NCI-H187 (cell line): ENCODE data around the gene SGCA.

Experiments
- DNase-seq, 2 experiments: peaks; one replicate each; lab custom pipeline; 2025; lab: John Stamatoyannopoulos, UW

SGCA gene

DNA sequence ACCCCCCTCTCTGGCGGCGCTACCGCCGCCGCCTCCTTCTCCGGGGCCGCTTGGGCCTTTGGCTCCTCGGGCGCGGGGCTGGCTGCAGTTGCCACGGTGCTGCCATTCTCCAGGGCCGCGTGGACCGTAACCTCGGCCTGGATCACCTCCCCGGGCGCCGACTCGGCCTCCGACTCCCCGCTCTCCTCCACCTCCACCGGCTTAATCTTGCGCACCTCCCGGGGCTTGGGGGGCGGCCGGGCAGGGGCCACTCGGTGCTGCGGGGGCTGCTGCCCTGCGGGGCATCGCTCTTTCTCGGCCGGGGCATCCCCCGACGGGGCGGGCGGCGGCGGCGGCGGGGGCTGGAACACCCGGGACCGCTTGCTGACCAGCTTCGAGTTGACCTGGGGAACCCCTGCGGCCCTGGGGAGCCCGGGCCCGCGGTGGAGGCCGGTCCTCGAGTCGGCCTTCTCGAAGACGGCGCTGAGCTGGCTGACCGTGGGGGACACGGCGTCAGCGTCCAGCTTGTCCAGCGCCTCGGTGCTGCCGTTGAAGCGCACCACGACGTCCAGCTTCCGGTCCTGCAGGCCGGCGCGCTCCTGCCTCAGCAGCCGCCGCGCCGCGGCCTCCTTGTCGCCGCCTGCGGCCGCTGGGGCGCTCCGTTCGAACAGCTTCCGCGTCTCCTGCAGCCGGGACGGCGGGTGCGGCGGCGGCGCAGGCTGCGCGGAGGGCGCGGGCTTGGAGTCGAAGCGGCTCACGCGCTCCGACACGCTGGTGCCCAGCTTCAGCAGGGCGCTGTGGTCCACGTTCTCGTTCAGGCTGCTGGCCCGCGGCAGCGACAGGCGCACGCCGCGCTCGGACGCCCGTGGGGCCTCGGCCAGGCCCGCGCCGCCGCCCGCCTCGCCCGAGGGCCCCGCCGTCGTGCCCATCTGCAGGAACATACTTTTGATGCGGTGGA is 16.1 kb upstream of the SGCA start:
- DNase-seq = no peak

DNA sequence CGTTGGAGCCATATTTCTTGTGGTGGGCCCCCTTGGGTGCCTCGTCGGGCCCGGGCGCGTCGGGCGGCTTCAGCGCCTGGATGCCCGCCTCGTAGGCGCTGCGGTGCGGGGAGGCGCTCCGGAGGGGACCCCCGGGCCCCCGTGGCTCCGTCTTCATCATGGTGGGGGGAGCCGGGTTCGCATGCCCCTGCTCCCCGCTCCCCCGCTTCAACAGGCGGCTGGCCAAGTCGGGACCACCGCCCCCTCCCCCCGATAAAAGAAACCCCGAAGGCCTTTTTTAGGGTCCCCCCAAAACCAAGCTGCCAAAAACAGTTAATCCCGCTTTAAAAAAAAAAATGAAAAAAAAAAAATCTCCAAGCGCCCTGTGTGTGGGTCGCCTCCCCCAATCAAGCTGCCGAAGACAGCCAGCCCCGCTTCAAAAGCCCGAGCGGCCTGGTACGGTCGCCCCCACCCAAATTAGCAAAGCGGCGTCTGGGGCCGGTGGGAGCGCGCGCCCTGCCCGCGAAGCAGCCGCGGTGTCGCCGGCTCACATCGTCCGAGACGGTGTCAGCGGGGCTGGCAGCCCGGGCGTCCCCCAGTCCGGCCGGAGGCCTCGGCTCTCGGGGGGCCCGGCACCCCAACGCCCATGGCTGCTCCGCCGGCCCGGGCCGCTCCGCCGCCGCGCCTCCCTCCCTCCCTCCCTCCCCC is 15.3 kb upstream of the SGCA start, which contains the start of gene PPP1R9B:
Gene PPP1R9B, minus strand, starts transcription at position 324 of the 687 bp plus-strand sequence. Its CDS starts 164 bp downstream, at position 160.
- DNase-seq = no peak

DNA sequence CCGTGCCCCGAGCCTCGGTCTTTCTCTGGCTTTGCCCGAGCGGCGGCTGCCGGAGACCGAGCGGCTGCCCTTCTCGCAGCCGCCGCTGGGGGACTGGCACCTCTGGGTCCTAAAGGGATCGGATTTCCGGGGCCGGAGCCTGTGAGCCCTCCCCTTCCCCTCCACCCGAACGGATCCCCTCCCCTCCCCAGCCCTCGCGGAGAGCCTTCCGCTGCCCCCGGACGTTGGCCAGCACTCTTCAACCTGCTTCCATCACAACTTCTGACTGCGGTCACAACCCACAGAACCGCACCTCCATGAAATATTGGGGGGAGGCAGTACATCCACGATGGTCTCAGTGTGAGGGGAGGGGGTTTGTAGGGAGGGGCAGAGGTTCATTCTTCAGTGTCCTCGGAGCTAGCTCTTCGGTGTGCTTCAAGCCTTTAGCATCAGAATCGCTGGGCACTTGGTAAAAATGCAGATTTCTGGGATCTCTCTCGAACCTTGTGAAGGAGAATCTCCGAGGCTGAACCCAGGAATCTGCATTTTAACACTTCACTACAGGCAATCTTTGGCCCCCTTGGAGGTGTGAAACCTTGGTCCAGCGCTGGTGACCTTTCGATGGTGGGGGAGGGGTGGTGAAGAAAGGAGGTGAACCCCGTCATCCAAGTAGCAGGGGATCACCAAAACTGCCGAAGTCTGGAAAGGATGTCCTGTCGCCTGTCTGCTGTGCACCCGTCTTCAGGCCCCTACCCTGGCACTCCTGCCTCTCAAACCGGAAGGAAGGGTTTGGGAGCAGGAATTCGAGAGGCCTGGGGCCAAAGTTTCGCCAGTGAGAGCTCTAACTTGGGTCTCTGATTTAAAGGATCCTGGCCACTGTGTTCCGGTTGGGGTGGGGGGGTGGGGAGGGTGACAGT is 14.5 kb upstream of the SGCA start:
- DNase-seq = peak; percentile 66 to 82

DNA sequence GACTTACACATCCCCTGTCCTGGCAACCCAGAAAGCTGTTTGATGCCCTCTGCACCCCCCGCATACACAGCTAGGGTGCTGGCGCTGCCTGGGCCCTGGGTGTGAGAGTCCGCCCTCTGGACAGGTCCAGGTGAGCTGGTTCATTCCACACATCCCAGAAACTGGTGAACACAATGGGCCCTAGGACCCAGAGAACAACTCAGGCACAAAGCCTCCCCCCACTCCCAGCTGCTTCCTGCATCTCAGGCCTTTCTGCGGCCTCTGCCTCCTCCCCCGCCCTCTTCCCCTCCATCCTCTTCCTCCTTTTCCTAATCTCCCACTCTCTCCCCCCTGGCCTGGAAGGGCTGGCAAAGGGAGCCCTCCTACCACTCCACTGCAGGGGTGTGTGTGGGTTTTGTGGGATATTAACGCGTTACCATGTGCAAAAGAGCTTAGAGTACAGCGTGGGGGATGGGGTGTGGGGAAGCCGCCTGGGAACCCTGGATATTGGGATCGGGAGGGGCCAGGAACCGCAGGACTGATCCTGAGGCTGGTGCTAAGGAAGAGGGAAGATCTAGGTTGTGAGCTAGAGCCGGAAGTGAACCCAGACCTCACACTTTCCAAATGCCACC is 13.8 kb upstream of the SGCA start:
- peak; percentile 58 to 70 for DNase-seq

DNA sequence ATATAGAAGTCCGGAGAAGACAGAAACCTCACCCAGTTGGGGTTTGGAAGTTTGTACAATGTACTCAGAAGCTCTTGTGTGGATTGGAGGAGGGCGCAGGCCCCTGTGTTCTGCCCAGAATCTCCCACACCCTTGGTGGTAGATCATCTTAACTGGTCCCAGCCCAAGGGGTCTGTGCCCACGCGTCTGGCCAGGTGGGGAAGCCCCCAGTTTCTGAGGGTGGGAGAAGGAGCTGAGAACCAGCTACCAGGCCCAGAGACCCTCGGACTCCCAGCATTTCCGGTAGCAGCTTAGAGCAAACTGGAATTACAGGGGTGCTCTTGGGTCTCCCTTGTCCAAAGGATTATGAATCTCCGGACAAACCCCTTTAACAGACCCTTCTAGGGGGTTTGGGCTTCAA is 13.1 kb upstream of the SGCA start:
- DNase-seq = no peak

DNA sequence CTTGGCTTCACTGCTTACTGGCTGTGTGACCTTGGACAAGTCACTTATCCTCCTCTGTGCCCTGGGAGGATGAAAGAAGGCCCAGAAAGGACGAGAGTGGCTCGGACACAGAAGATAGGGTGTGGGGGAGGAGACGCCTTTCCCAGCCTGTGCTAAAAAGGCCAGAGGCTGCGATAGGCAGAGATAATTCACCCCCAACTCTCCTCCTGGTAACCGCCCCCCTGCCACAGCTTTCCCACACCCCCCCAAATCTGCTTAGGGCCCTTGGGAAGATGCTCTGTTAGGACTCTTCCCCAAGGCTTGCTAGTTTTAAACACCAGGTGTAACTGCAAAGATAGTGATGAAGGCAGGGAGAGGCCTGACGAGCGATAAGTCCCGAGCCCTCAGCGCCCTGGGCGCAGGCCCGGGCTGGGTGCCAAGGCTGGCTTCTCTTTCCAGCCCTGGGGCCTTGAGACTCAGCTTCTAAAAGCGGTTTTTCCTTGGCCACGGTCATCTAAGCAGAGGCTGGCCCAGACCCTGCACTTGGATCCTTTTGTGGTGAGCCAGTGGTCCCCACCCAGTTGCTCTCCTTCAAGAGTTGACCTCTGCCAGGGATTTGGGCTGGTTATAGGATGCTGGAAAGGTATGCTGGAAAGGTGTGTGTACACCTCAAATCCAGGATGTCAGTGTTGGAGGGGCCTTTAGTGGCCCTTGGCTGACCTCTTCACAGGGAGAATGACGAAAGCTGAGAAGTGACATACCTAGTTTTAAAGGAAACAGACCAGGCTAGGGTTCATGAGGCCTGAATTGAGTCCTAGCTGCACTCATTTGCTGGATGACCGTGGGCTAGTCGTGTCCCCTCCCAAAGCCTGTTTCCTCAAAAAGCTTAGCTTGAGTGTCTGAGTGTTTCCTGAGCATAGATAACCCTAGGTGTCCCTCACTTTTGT is 11.9 kb upstream of the SGCA start:
- DNase-seq = no peak

DNA sequence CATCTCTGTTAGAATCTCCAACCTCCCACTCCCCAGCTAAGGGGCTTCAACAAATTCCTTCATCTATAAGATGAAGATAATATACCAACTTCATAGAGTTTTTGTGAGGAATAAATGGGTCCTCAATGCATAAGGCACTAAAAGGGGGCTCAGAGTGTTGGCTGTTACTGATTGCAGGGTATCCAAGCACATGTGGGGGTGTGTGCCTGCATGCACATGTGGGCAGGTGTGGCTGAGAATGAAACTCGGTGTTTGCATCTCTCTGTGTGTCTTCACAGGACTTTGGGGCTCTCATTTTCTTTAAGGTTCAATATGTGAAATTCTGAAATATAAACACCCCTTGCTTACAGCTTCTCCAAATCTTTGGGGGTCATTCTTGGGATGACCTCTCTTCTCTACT is 11.2 kb upstream of the SGCA start:
- DNase-seq = no peak

DNA sequence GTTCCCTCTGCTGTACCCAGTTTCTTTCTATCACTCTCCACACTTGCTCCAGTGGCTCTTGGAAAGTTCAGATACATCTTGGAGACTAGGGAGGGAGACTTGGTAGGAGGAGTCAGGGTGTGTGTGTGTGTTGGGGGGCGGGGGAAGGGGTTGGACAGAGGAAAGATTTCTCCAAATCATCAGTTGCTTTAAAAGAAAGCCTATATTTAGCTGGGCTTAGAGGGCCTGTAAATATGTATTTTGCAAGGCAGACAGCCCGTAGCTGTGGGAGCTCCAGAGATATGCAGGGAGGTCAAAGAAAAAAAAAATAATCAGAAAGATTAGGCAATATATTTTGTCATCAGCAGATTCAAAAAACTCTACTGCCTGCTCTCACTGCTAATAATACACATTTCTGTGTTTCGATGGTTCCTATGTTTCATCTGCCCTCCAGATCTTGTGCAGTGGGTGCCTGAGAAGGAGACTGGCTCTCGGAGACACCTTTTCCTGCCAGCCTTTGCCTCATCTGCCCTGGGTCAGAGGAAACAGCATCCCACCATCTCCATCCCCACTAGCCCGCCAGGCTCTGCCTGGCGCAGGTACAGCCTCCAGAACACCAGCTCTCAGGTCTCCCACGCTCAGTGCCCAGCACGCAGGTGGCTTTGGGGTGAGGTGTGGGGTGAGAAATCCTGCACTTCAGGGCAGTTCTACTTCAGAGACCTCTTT is 10.5 kb upstream of the SGCA start:
- DNase-seq = no peak

DNA sequence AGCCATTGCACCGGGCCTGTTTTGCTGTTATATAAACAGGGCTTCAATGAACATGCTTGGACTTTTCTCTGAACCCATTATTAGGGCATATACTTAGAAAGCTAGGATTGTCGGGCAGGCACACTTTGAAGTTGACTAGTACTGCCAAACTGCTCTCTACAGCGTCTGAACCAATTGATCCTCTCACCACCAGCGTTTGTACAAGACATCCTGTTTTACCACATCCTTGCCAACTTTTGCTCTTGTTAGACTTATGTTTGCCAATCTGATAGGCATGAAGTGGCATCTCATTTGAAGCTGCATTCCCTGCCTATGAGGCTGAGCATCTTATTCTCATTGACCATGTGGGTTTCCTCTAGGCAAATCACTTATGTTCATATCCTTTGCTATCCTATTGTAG is 7.9 kb upstream of the SGCA start:
- DNase-seq = no peak

DNA sequence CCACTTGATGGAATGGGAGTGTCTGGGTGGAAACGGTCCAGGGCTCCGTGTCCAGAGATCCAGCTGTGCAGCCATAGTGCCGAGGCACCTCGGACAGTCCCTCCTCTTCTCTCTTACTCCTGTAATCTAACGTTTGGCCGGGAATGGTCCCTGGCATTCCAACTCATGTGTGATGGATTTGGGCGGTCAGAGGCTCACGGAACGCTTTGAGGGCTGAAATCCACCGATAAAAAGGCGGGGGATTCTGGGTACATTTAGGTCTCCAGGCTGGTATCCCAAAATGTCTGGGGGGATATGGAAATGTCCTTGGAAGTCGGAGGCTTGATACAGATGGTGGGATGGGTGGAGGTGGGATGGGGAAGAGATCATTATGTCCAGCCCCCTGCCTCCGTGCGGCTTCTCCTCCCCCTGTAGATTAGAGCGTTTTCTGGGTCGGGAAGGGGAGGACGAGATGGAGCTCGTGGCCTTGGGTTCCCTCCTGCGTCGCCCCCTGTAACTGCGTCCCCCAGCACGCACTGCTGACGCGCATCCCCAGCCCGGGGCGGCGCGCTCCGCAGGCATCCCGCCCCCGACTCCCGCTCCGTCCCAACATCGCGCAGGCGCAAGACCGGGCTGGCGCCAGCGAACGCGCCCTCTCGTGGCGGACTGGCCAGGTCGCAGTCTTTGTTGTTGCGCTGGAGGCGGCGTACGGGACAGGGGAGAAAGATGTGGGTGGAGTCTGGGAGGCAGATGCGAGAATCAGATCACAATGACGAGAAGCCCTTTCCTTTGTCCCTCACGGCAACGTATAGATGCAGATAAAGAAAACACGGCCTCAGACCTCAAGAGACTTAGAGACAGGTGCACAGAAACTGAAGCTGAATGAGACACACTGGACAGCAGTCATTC is 4.5 kb upstream of the SGCA start:
- DNase-seq = peak; percentile 68 to 78

DNA sequence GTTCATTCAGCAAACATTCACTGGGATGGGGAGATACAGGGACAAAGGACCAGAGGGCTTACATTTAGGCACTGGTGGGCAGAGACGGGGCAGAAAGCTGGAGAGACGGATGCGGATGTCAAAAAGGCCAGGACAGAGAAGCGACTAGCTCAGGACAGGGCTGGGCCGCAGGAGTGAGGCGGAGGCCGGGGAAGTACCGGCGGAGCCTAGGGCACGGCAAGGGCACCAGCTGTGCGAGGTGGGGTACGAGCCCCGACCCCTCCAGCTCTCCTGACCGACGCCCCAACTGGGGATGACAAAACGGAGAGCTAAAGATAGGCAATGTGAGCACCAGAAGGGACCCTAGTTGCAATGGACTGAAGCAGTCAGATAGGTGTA is 3.9 kb upstream of the SGCA start:
- DNase-seq = no peak

DNA sequence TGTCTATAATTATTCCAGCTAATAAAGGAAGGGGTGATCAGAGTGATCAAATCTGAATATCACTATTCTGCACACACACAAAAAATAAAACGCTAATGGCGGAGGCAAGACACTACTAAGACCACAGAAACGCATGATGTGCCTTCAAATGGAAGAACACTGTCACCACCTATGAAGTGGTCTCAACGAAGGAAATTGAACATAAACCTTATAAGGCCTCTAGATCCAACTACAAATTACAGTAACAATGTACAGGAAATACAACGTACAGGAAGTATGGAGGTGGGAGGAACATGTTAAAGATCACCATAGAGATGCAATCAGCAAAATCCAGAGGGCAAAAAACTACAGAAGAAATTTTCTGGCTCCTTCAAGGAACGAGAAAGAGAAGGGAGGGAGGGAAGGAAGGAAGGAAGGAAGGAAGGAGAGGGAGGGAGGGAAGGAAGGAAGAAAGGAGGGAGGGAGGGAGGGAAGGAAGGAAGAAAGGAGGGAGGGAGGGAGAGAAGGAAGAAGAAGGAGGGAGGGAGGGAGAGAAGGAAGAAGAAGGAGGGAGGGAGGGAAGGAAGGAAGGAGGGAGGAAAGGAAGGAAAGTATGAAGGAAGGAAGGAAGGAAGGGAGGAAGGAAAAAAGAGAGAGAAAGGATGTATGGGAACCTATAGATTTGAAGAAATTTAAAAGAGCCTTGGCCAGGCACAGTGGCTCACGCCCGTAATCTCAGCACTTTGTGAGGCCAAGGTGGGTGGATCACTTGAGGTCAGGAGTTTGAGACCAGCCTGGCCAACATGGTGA is 3.1 kb upstream of the SGCA start:
- no peak for DNase-seq

DNA sequence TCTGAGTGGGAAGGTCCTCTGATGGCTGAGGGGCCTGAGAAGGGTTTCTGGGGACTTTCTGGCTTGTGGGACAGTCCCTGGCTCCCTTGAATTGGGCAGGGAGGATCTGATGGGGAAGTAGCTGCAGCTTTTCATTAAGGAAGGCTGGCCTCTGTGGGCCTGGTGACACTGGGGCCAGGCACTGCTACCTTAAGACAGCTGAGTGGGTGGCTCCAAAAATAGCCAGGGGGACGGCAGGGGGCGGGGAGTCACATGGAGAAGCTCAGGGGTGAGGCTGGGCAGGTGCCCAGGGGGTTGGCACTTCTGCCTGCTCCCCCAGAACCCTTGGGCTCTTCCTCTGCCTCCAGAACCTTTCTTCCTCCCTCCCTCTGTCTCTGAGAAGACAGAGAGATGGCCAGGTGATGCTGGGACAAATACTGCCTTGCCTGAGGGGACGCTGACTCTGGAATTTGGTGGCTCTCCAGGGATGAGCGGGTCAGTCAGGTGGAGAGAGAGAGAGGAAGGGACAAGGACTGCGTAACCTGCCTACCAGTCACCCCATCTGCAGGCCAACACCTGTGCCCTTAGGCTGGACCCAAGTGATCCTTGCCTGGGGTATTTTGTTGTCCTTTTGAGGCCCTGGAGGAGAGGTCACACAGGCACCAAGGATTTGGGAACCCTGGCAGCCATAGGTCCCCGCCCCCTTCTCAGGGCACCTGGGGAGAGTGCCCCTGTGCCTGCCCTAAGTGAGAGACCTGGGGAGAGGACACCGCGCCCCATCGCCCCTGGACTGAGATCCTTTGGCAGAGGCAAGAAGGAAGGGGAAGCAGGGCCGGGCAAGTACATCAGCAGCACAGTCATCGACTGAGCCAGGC is 1.7 kb upstream of the SGCA start:
- DNase-seq = no peak

DNA sequence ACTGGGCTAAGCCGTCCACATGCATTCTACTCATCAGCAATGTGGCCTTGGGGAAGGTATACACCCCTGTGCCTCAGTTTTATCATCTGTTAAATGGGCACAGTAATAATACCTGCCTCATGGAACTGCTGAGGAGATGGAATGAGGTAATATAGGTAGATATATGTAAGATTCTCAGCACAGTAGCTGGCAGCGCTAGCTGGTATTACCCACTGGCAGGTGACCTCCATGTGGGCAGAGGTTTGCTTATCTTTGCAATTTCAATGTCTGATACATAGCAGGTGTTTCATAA is 1.2 kb upstream of the SGCA start:
- DNase-seq = no peak

DNA sequence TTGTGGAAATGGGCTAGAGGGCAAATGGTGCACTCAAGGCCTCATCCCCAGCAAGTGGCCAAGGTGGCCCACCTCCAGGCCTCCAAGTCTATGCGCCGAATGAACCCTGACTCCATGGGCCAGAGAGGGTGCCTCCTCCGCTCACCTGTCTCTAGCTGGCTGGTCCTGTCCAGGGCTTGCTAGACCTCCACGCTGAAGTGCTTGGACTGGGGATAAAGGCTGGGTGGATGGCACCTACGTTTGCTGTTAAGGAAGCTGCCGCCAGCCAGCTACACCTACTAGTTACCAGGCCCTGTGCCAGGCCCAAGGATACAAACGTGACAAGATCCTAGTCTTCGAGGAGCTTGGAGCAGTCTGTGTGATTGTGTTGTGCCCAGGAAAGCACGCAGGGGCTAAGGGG is 739 bp upstream of the SGCA start:
- no peak for DNase-seq

DNA sequence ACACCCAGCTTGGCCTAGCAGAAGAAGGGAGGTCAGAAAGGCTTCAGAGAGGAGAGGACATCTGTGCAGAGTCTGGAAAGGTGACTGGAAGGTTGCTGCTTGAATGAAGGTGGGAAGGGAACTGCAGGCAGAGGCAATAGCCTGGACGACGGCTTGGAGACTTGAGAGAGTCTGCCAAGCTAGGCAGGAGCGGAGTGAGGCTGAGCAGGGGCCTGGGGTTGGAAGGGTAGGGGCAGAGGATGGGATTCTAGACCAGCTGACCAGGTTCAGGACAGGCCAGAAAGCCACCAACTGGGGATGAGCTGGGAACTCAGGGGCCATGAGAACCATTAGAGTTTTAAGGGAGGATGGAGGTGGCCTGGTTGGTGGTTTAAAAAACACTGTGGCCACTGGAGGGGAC is 339 bp upstream of the SGCA start:
- DNase-seq = no peak

DNA sequence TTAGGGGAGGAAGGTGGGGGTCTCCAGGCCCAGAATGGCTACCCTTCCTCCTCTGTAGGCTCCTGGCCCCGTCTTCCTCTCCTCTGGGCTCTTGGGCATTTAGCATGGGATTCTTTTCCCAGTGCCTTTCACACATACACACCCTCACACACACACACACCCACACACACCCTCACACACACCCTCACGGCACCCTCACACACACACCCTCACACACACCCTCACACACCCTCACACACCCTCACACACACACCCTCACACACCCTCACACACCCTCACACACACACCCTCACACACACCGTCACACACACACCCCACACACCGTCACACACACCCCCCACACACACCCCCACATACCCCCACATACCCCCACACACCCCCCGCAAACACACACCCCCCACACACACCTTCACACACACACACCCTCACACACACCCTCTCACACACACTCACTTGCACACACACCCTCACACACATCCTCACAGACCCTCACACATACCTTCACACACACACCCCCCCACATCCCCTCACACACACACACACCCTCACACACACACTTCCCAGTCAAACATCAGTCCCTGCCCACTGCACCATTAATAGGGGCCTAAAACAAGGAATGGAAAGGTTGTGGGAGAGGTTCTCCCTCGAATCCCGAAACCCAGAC is 845 bp downstream of the SGCA start:
- no peak for DNase-seq
